Measurements from ENCODE around the gene SLC25A42.
"Not testable (repeated sequence)": the region's sequence is repeated elsewhere in the genome, so short reads cannot be mapped to it uniquely, and the experiment has no call there.

Gene SLC25A42

GRCh38 chr19:19103167-19103566 lies 39.4 kb downstream of the SLC25A42 start:
- TF ChIP-seq CTCF (IDR thresholded peaks at IDR 0.05; ENCODE audit: low read depth, low read length) = no peak
- no peak overlapping the region for H3K4me3 ChIP-seq (replicated peaks in 1 of 2; ENCODE audit: low read depth in 2 of 2, low read length in 2 of 2)
- no peak for DNase-seq (ENCODE audit: low read depth in 2 of 2)

- peak; percentile 36 to 76 for DNase-seq (ENCODE audit: low read depth in 2 of 2)
- TF ChIP-seq CTCF (IDR thresholded peaks at IDR 0.05; ENCODE audit: low read depth, low read length) = no peak
- peak overlapping the region; percentile 46 to 49 for H3K4me3 ChIP-seq (replicated peaks in 1 of 2; ENCODE audit: low read depth in 2 of 2, low read length in 2 of 2)
Observed at GRCh38 chr19:19105365-19106055, 41.7 kb downstream of the SLC25A42 start.

GRCh38 chr19:19106056-19106551 lies 42.3 kb downstream of the SLC25A42 start:
- DNase-seq (ENCODE audit: low read depth in 2 of 2) = peak in 1 of 2 donors; percentile 32
- no peak for TF ChIP-seq CTCF (IDR thresholded peaks at IDR 0.05; ENCODE audit: low read depth, low read length)
- peak overlapping the region; percentile 44 to 46 for H3K4me3 ChIP-seq (replicated peaks in 1 of 2; ENCODE audit: low read depth in 2 of 2, low read length in 2 of 2)

GRCh38 chr19:19106938-19107337 lies 43.1 kb downstream of the SLC25A42 start:
- DNase-seq (ENCODE audit: low read depth in 2 of 2); H3K4me3 ChIP-seq (replicated peaks in 1 of 2; ENCODE audit: low read depth in 2 of 2, low read length in 2 of 2): not testable (repeated sequence)

- TF ChIP-seq CTCF (IDR thresholded peaks at IDR 0.05; ENCODE audit: low read depth, low read length) = no peak
- no peak for DNase-seq (ENCODE audit: low read depth in 2 of 2)
- H3K4me3 ChIP-seq (replicated peaks in 1 of 2; ENCODE audit: low read depth in 2 of 2, low read length in 2 of 2) = no peak overlapping the region
Observed at GRCh38 chr19:19107654-19108053, 43.9 kb downstream of the SLC25A42 start.

- TF ChIP-seq CTCF (IDR thresholded peaks at IDR 0.05; ENCODE audit: low read depth, low read length) = no peak
- no peak overlapping the region for H3K4me3 ChIP-seq (replicated peaks in 1 of 2; ENCODE audit: low read depth in 2 of 2, low read length in 2 of 2)
- DNase-seq (ENCODE audit: low read depth in 2 of 2) = peak; percentile 21 to 25
Observed at GRCh38 chr19:19109601-19110000, 45.8 kb downstream of the SLC25A42 start.

GRCh38 chr19:19110410-19111135 lies 46.8 kb downstream of the SLC25A42 start:
- no peak overlapping the region for H3K4me3 ChIP-seq (replicated peaks in 1 of 2; ENCODE audit: low read depth in 2 of 2, low read length in 2 of 2)
- peak in 1 of 2 donors; percentile 22 for DNase-seq (ENCODE audit: low read depth in 2 of 2)
- no peak for TF ChIP-seq CTCF (IDR thresholded peaks at IDR 0.05; ENCODE audit: low read depth, low read length)
